Dedifferentiated amniotic fluid mesenchymal stem cell (primary cell): ENCODE results near the gene NTMT1.
A peak's percentile ranks its signal among the peaks of the same experiment; 100 is the strongest.

Source experiments
- DNase-seq: peaks from one replicate; pipeline ENCODE4 v3.0.0-alpha.2; 2016; ENCODE audit errors: extremely low spot score

NTMT1 gene

GRCh38 chr9:129597355-129598088 lies 28.4 kb upstream of the NTMT1 start:
- no peak for DNase-seq

- DNase-seq: no peak
Observed at GRCh38 chr9:129598089-129598596, 27.8 kb upstream of the NTMT1 start.

- DNase-seq: no peak
Observed at GRCh38 chr9:129601082-129601674, 24.8 kb upstream of the NTMT1 start.

- no peak for DNase-seq
Observed at GRCh38 chr9:129602598-129603415, 23.2 kb upstream of the NTMT1 start.

GRCh38 chr9:129604056-129604765 lies 21.8 kb upstream of the NTMT1 start:
- no peak for DNase-seq

- DNase-seq: no peak
Observed at GRCh38 chr9:129604766-129605163, 21.2 kb upstream of the NTMT1 start.

GRCh38 chr9:129606161-129607026 lies 19.6 kb upstream of the NTMT1 start:
- no peak for DNase-seq

GRCh38 chr9:129607027-129607387 lies 19.0 kb upstream of the NTMT1 start:
- no peak for DNase-seq

GRCh38 chr9:129608561-129609481 lies 17.1 kb upstream of the NTMT1 start:
- no peak for DNase-seq

GRCh38 chr9:129609486-129610212 lies 16.3 kb upstream of the NTMT1 start:
- DNase-seq: no peak

- DNase-seq: no peak
Observed at GRCh38 chr9:129610213-129610472, 15.8 kb upstream of the NTMT1 start.

- DNase-seq: peak; percentile 60
Observed at GRCh38 chr9:129610473-129611306, 15.3 kb upstream of the NTMT1 start.

GRCh38 chr9:129611307-129611800 lies 14.6 kb upstream of the NTMT1 start:
- DNase-seq: no peak

GRCh38 chr9:129612123-129612522 lies 13.8 kb upstream of the NTMT1 start:
- DNase-seq: no peak

GRCh38 chr9:129612815-129613519 lies 13.0 kb upstream of the NTMT1 start:
- DNase-seq: no peak

GRCh38 chr9:129613520-129614175 lies 12.3 kb upstream of the NTMT1 start:
- no peak for DNase-seq

- DNase-seq: no peak
Observed at GRCh38 chr9:129614932-129615331, 11.0 kb upstream of the NTMT1 start.
